ENCODE measurements around the gene EML1. TPM values are rescaled to one million over a fixed set of nuclear protein-coding genes. Genes with fewer than 3 reads are reported as not detected.

The EML1 gene
- total and polyA plus RNA-seq, 5 experiments from 2014 or later = not detected

- no peaks in the 10 kb centered on the region for H3K4me1 Mint-ChIP-seq
- POLR2A ChIA-PET = no interaction called here
- H3K9me3 Mint-ChIP-seq = no peaks in the 10 kb centered on the region
- peaks cover 22 to 52% (median 35%) of the 10 kb centered on the region in 5 donors for H3K27me3 Mint-ChIP-seq
- ATAC-seq (no peak), DNase-seq (no peak)
- H3K36me3 Mint-ChIP-seq = no peaks in the 10 kb centered on the region
- H3K27ac Mint-ChIP-seq = no peak overlapping the region
- no peak overlapping the region for H3K4me3 Mint-ChIP-seq
Measured at GRCh38 chr14:99803803-99804202, 10.6 kb downstream of the EML1 start.

- Mint-ChIP-seq H3K27me3 (peaks cover 23 to 48% (median 33%) of the 10 kb centered on the region in 5 donors), H3K36me3 (no peaks in the 10 kb centered on the region), H3K4me3 (no peak overlapping the region), H3K27ac (no peak overlapping the region), H3K4me1 (no peaks in the 10 kb centered on the region), H3K9me3 (no peaks in the 10 kb centered on the region)
- ATAC-seq = no peak
- POLR2A ChIA-PET = no interaction called here
- DNase-seq = no peak
Measured at GRCh38 chr14:99805757-99806439, 12.7 kb downstream of the EML1 start.

GRCh38 chr14:99806836-99807235, 13.6 kb downstream of the EML1 start:
- DNase-seq = no peak
- no peak for ATAC-seq
- H3K36me3 Mint-ChIP-seq = no peaks in the 10 kb centered on the region
- POLR2A ChIA-PET = no interaction called here
- H3K4me1 Mint-ChIP-seq = no peaks in the 10 kb centered on the region
- no peak overlapping the region for H3K4me3 Mint-ChIP-seq
- peaks cover 18 to 43% (median 28%) of the 10 kb centered on the region in 5 donors for H3K27me3 Mint-ChIP-seq
- no peak overlapping the region for H3K27ac Mint-ChIP-seq
- no peaks in the 10 kb centered on the region for H3K9me3 Mint-ChIP-seq

- no peaks in the 10 kb centered on the region for H3K9me3 Mint-ChIP-seq
- H3K4me1 Mint-ChIP-seq = no peaks in the 10 kb centered on the region
- H3K4me3 Mint-ChIP-seq = no peak overlapping the region
- H3K27ac Mint-ChIP-seq = peak overlapping the region in 1 of 10 donors; percentile 13
- H3K27me3 Mint-ChIP-seq = peaks cover 16 to 44% (median 21%) of the 10 kb centered on the region in 5 donors
- ATAC-seq (peak in 1 of 2 donors; percentile 30), DNase-seq (no peak)
- H3K36me3 Mint-ChIP-seq = no peaks in the 10 kb centered on the region
- POLR2A ChIA-PET = no interaction called here
Measured at GRCh38 chr14:99807413-99808153, 14.4 kb downstream of the EML1 start.

- no peak overlapping the region for H3K4me3 Mint-ChIP-seq
- no peaks in the 10 kb centered on the region for H3K9me3 Mint-ChIP-seq
- H3K27ac Mint-ChIP-seq = peak overlapping the region in 1 of 10 donors; percentile 13
- no peak for ATAC-seq
- no peaks in the 10 kb centered on the region for H3K4me1 Mint-ChIP-seq
- DNase-seq = no peak
- H3K36me3 Mint-ChIP-seq = no peaks in the 10 kb centered on the region
- peaks cover 13 to 41% (median 19%) of the 10 kb centered on the region in 5 donors for H3K27me3 Mint-ChIP-seq
- POLR2A ChIA-PET = no interaction called here
Measured at GRCh38 chr14:99808154-99808505, 14.9 kb downstream of the EML1 start.

- Mint-ChIP-seq H3K36me3 (no peaks in the 10 kb centered on the region), H3K27ac (no peak overlapping the region), H3K4me1 (no peaks in the 10 kb centered on the region), H3K9me3 (no peaks in the 10 kb centered on the region), H3K4me3 (no peak overlapping the region), H3K27me3 (peaks cover 12 to 39% (median 19%) of the 10 kb centered on the region in 5 donors)
- DNase-seq (no peak), ATAC-seq (no peak)
- POLR2A ChIA-PET = no interaction called here
Measured at GRCh38 chr14:99808515-99808914, 15.3 kb downstream of the EML1 start.

GRCh38 chr14:99809360-99809759, 16.1 kb downstream of the EML1 start:
- POLR2A ChIA-PET = no interaction called here
- no peaks in the 10 kb centered on the region for H3K36me3 Mint-ChIP-seq
- no peaks in the 10 kb centered on the region for H3K9me3 Mint-ChIP-seq
- H3K4me1 Mint-ChIP-seq = no peaks in the 10 kb centered on the region
- H3K27ac Mint-ChIP-seq = no peak overlapping the region
- peaks cover 11 to 41% (median 19%) of the 10 kb centered on the region in 5 donors for H3K27me3 Mint-ChIP-seq
- no peak overlapping the region for H3K4me3 Mint-ChIP-seq
- no peak for ATAC-seq
- DNase-seq = no peak

GRCh38 chr14:99809859-99810558, 16.8 kb downstream of the EML1 start:
- Mint-ChIP-seq H3K4me1 (no peaks in the 10 kb centered on the region), H3K27me3 (peaks cover 8 to 42% (median 17%) of the 10 kb centered on the region in 5 donors), H3K4me3 (no peak overlapping the region), H3K27ac (no peak overlapping the region), H3K36me3 (no peaks in the 10 kb centered on the region), H3K9me3 (no peaks in the 10 kb centered on the region)
- DNase-seq (no peak), ATAC-seq (no peak)
- POLR2A ChIA-PET = no interaction called here

GRCh38 chr14:99810559-99810874, 17.3 kb downstream of the EML1 start:
- H3K27ac Mint-ChIP-seq = no peak overlapping the region
- H3K36me3 Mint-ChIP-seq = no peaks in the 10 kb centered on the region
- ATAC-seq = no peak
- POLR2A ChIA-PET = no interaction called here
- DNase-seq = no peak
- H3K4me3 Mint-ChIP-seq = no peak overlapping the region
- no peaks in the 10 kb centered on the region for H3K4me1 Mint-ChIP-seq
- no peaks in the 10 kb centered on the region for H3K9me3 Mint-ChIP-seq
- peaks cover 6 to 38% (median 15%) of the 10 kb centered on the region in 5 donors for H3K27me3 Mint-ChIP-seq

GRCh38 chr14:99812096-99812750, 19.0 kb downstream of the EML1 start:
- no peak for ATAC-seq
- POLR2A ChIA-PET = no interaction called here
- Mint-ChIP-seq H3K4me3 (no peak overlapping the region), H3K4me1 (no peaks in the 10 kb centered on the region), H3K27me3 (peaks cover 6 to 38% (median 19%) of the 10 kb centered on the region in 5 donors), H3K36me3 (no peaks in the 10 kb centered on the region), H3K9me3 (no peaks in the 10 kb centered on the region), H3K27ac (no peak overlapping the region)
- DNase-seq = no peak

GRCh38 chr14:99812892-99813291, 19.7 kb downstream of the EML1 start:
- Mint-ChIP-seq H3K36me3 (no peaks in the 10 kb centered on the region), H3K9me3 (no peaks in the 10 kb centered on the region), H3K4me1 (peaks cover 0 to 2% (median 0%) of the 10 kb centered on the region in 4 donors), H3K4me3 (no peak overlapping the region), H3K27ac (no peak overlapping the region), H3K27me3 (peaks cover 4 to 38% (median 24%) of the 10 kb centered on the region in 5 donors)
- DNase-seq = no peak
- no peak for ATAC-seq
- POLR2A ChIA-PET = no interaction called here

- no peaks in the 10 kb centered on the region for H3K9me3 Mint-ChIP-seq
- DNase-seq (no peak), ATAC-seq (no peak)
- POLR2A ChIA-PET = no interaction called here
- H3K27ac Mint-ChIP-seq = no peak overlapping the region
- peaks cover 6 to 35% (median 26%) of the 10 kb centered on the region in 5 donors for H3K27me3 Mint-ChIP-seq
- peaks cover 0 to 8% (median 4%) of the 10 kb centered on the region in 4 donors for H3K4me1 Mint-ChIP-seq
- no peak overlapping the region for H3K4me3 Mint-ChIP-seq
- H3K36me3 Mint-ChIP-seq = no peaks in the 10 kb centered on the region
Measured at GRCh38 chr14:99815696-99816095, 22.5 kb downstream of the EML1 start.

- Mint-ChIP-seq H3K27ac (no peak overlapping the region), H3K4me3 (no peak overlapping the region), H3K36me3 (no peaks in the 10 kb centered on the region), H3K4me1 (peaks cover 0 to 8% (median 4%) of the 10 kb centered on the region in 4 donors), H3K9me3 (no peaks in the 10 kb centered on the region), H3K27me3 (peaks cover 6 to 35% (median 26%) of the 10 kb centered on the region in 5 donors)
- POLR2A ChIA-PET = no interaction called here
- ATAC-seq = no peak
- no peak for DNase-seq
Measured at GRCh38 chr14:99816217-99816616, 23.0 kb downstream of the EML1 start.

All from naive thymus-derived CD8-positive, alpha-beta T cell (primary cell).